ENCODE data around the gene TSPEAR. TPM values are rescaled to one million over a fixed set of nuclear protein-coding genes. Genes with fewer than 3 reads are reported as not detected.

Gene TSPEAR
- total RNA-seq, 1 experiment from 2014 or later, result 2.1 TPM

- no peak for DNase-seq (ENCODE audit: low spot score)
- peaks cover 22% of the 10 kb centered on the region for H3K36me3 Mint-ChIP-seq
- H3K27me3 Mint-ChIP-seq (ENCODE audit: low read depth), result peaks cover 9% of the 10 kb centered on the region; the same call in 1 of the 2 replicates
- ATAC-seq, result no peak
- H3K27ac Mint-ChIP-seq, result peak overlapping the region; percentile 78
- H3K9me3 Mint-ChIP-seq, result peaks cover 10% of the 10 kb centered on the region
- no peak overlapping the region for H3K4me3 Mint-ChIP-seq
- peak; percentile 80 for TF ChIP-seq USF1 (CRISPR knock-in tag; IDR thresholded peaks at IDR 0.05)
- no peak for TF ChIP-seq ARID4B (CRISPR knock-in tag; IDR thresholded peaks at IDR 0.05; ENCODE audit: borderline replicate concordance)
- no peak for TF ChIP-seq ZMAT4 (CRISPR knock-in tag; IDR thresholded peaks at IDR 0.05)
- TF ChIP-seq MAX (CRISPR knock-in tag; IDR thresholded peaks at IDR 0.05), result peak; percentile 52; the same call in 1 of the 2 replicates
- no peak for TF ChIP-seq SMAD3 (CRISPR knock-in tag; IDR thresholded peaks at IDR 0.05; ENCODE audit: borderline replicate concordance)
- TF ChIP-seq USF2 (CRISPR knock-in tag; IDR thresholded peaks at IDR 0.05), result peak; percentile 82
- TF ChIP-seq RORB (CRISPR knock-in tag; IDR thresholded peaks at IDR 0.05), result no peak
- no peak for TF ChIP-seq IRF2 (CRISPR knock-in tag; IDR thresholded peaks at IDR 0.05; ENCODE audit: borderline replicate concordance, low read depth)
- peaks cover 32% of the 10 kb centered on the region for H3K4me1 Mint-ChIP-seq
- CTCF ChIA-PET, result interaction anchor here (0.6 to 1.3 kb wide), 2 partner anchors 8 to 13 kb away, joined by 3 to 5 read pairs; no protein-coding TSS in a partner anchor
- POLR2A ChIA-PET, result no interaction called here
Observed at GRCh38 chr21:44497703-44498126, 213.7 kb downstream of the TSPEAR start.

- Mint-ChIP-seq H3K27ac (peak overlapping the region; percentile 78), H3K27me3 (ENCODE audit: low read depth) (peaks cover 9% of the 10 kb centered on the region; the same call in 1 of the 2 replicates), H3K4me3 (no peak overlapping the region), H3K4me1 (peaks cover 38% of the 10 kb centered on the region), H3K36me3 (peaks cover 31% of the 10 kb centered on the region), H3K9me3 (peaks cover 19% of the 10 kb centered on the region)
- DNase-seq (ENCODE audit: low spot score), result no peak
- ChIA-PET POLR2A (no interaction called here), CTCF (interaction anchor here (0.8 to 1.9 kb wide), 5 partner anchors 9 to 222 kb away, joined by 3 to 7 read pairs (median 4); no protein-coding TSS in a partner anchor)
- peak; percentile 14; the same call in 1 of the 2 replicates for ATAC-seq
- TF ChIP-seq JAZF1 (CRISPR knock-in tag; IDR thresholded peaks at IDR 0.05), result no peak
Observed at GRCh38 chr21:44496564-44497550, 214.5 kb downstream of the TSPEAR start.

- ChIA-PET CTCF (interaction anchor here (0.8 to 1.9 kb wide), 6 partner anchors 8 to 633 kb away, joined by 3 to 7 read pairs (median 4); no protein-coding TSS in a partner anchor), POLR2A (no interaction called here)
- Mint-ChIP-seq H3K36me3 (peaks cover 38% of the 10 kb centered on the region), H3K4me1 (peaks cover 39% of the 10 kb centered on the region), H3K9me3 (peaks cover 24% of the 10 kb centered on the region), H3K4me3 (no peak overlapping the region), H3K27ac (peak overlapping the region; percentile 31), H3K27me3 (ENCODE audit: low read depth) (peaks cover 9% of the 10 kb centered on the region; the same call in 1 of the 2 replicates)
- no peak for TF ChIP-seq CREM (CRISPR knock-in tag; IDR thresholded peaks at IDR 0.05)
- TF ChIP-seq MXD4 (CRISPR knock-in tag; IDR thresholded peaks at IDR 0.05; ENCODE audit: borderline replicate concordance), result no peak
- TF ChIP-seq EMX1 (CRISPR knock-in tag; IDR thresholded peaks at IDR 0.05), result no peak
- no peak for TF ChIP-seq TCF7 (CRISPR knock-in tag; IDR thresholded peaks at IDR 0.05; ENCODE audit: low read depth)
- no peak for TF ChIP-seq ZNF317 (CRISPR knock-in tag; IDR thresholded peaks at IDR 0.05; ENCODE audit: borderline replicate concordance, low read depth)
- no peak for TF ChIP-seq NFYB (CRISPR knock-in tag; conservative IDR thresholded peaks at IDR 0.05; ENCODE audit: low read depth)
- no peak for TF ChIP-seq SOX15 (CRISPR knock-in tag; IDR thresholded peaks at IDR 0.05)
- TF ChIP-seq ZNF263 (CRISPR knock-in tag; IDR thresholded peaks at IDR 0.05; ENCODE audit: low read depth), result no peak
- no peak for TF ChIP-seq NFATC4 (CRISPR knock-in tag; IDR thresholded peaks at IDR 0.05)
- TF ChIP-seq ELF4 (CRISPR knock-in tag; IDR thresholded peaks at IDR 0.05; ENCODE audit: low read depth), result no peak
- no peak for DNase-seq (ENCODE audit: low spot score)
- ATAC-seq, result no peak
Observed at GRCh38 chr21:44495611-44496563, 215.5 kb downstream of the TSPEAR start.
